GM19240 (cell line): ENCODE results near the gene ZNF668.
"Not testable (repeated sequence)": the region's sequence is repeated elsewhere in the genome, so short reads cannot be mapped to it uniquely, and the experiment has no call there.

Experiments used
- DNase-seq: peaks from one replicate; pipeline ENCODE4 v3.0.0; 2011; ENCODE audit warnings: low spot score; ENCODE audit not compliant: insufficient read length

The ZNF668 gene

DNA sequence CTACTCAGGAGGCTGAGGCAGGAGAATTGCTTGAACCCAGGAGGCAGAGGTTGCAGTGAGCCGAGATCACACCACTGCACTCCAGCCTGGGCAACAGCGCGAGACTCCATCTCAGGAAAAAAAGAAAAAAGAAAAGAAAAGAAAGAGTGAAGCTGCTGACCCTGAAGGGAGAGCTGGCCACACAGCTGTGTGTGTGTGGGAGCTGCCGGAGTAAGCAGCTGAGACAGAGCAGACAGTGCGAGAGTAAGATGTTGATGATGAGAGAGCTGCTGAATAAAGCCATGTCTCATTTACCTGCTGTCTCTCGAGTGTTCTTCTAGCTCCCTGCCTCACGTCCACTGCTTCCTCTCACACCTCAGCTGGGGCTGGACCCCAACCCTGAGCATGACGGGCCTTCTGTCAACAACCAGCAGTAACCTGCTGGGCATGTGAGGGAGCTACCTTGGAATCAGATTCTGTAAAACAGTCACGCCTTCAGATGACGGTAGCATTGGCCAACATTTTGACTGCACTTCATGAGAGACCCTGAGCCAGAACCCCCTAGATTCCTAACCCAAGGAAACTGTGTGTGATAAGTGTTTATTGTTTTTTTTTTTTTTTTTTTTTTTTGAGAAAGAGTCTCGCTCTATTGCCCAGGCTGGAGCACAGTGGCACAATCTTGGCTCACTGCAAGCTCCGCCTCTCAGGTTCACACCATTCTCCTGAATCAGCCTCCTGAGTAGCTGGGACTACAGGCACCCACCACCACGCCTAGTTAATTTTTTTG, 27.0 kb upstream of the ZNF668 start:
- not testable (repeated sequence) for DNase-seq

- no peak for DNase-seq
These were observed 26.0 kb upstream of the ZNF668 start for GRCh38 chr16:31099860-31100638.

GRCh38 chr16:31094424-31095120, 20.5 kb upstream of the ZNF668 start, which contains the start of gene VKORC1:
Gene VKORC1, minus strand, starts transcription at chr16:31094797. Its CDS starts 68 bp downstream, at chr16:31094729.
- DNase-seq, result peak; percentile 88

GRCh38 chr16:31094088-31094423, 20.0 kb upstream of the ZNF668 start:
- DNase-seq, result no peak

DNA sequence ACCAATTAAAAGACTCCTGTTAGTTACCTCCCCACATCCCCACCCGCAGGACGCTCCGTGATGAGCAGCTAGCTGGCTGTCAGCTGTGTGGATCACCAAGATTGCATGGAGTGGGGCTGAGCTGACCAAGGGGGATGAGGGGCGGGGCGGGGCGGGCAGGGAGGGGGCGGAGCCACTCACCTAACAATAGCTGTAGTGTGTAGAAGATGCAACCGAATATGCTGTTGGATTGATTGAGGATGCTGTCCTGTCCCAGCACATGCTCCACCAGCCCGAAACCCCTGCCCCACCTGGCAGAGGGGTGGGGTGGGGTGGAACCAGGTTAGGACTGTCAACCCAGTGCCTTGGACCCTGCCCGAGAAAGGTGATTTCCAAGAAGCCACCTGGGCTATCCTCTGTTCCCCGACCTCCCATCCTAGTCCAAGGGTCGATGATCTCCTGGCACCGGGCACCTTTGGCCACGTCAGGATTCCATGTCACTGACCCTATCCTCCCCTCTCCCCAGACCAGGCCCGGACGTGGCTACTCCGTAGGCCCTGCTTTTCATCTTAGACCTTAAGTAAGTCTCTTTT, 19.2 kb upstream of the ZNF668 start:
- no peak for DNase-seq

DNA sequence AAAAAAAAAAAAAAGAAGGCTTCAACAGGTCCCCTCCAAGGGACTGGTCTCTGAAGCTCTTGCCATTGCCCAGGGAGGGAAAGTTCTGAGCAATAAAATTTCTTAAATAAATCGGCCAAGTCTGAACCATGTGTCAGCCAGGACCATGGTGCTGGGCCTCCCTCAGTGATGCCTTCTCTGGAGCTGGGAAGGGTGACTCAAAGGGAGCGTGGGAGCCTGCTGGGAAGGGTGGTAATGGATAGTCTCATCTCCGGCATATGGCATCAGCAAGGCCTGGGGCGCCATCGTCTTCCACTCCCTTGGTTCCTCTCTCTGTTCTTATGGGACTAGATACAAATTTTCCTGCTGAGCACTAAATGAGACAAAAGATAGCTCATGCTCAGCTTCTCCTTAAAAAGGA, 18.3 kb upstream of the ZNF668 start:
- DNase-seq, result no peak

DNA sequence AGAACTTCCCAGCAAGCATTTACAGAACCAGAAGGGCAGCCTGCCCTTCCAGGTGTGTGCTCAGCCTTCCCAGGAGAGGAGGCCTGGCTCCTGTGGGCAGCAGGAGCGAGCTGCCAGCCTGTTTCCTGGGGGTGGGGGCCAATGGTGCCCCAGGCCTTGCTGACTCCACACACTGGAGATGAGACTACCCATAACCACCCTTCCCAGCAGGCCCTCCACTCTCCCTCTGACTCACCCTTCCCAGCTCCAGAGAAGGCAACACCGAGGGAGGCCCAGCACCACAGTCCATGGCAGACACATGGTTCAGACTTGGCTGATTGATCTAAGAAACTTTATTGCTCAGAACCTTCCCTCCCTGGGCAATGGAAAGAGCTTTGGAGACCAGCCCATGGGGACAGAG, 16.5 kb upstream of the ZNF668 start:
- DNase-seq, result no peak

GRCh38 chr16:31089199-31089598, 15.2 kb upstream of the ZNF668 start:
- DNase-seq, result no peak

- no peak for DNase-seq
These were observed 14.6 kb upstream of the ZNF668 start, which contains the start of gene PRSS53 for GRCh38 chr16:31088459-31089183. Gene PRSS53, minus strand, starts transcription at chr16:31088943. Its CDS starts 134 bp downstream, at chr16:31088809.

GRCh38 chr16:31087971-31088370, 13.9 kb upstream of the ZNF668 start:
- DNase-seq, result no peak

- no peak for DNase-seq
These were observed 13.4 kb upstream of the ZNF668 start for GRCh38 chr16:31087481-31087880.

GRCh38 chr16:31086629-31086906, 12.5 kb upstream of the ZNF668 start:
- DNase-seq, result no peak

- DNase-seq, result no peak
These were observed 12.0 kb upstream of the ZNF668 start for GRCh38 chr16:31085873-31086628.

GRCh38 chr16:31085411-31085810, 11.4 kb upstream of the ZNF668 start:
- DNase-seq, result no peak

GRCh38 chr16:31084584-31085302, 10.7 kb upstream of the ZNF668 start:
- DNase-seq, result no peak

GRCh38 chr16:31083981-31084380, 9.9 kb upstream of the ZNF668 start:
- no peak for DNase-seq

DNA sequence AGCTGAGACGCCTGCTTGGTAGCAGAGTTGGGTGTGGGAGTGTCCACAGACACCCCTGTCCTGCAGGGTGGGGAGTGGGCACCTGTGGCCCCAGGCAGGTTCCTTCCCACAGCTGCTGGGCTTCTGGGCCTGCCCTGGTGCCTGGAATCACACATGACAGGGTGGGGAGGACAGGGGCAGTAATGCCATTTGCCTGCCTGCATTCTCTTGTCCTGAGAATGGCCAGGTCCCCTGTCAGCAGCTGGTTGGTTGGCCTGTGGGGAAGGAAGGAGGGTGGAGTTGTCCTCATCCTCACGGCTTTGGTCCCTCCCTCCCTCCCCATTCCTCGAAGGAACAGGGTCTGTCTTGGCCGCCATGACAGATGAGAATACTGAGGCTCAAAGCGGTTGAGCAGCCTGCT, 9.5 kb upstream of the ZNF668 start:
- DNase-seq, result no peak

- no peak for DNase-seq
These were observed 9.0 kb upstream of the ZNF668 start for GRCh38 chr16:31083081-31083480.

DNA sequence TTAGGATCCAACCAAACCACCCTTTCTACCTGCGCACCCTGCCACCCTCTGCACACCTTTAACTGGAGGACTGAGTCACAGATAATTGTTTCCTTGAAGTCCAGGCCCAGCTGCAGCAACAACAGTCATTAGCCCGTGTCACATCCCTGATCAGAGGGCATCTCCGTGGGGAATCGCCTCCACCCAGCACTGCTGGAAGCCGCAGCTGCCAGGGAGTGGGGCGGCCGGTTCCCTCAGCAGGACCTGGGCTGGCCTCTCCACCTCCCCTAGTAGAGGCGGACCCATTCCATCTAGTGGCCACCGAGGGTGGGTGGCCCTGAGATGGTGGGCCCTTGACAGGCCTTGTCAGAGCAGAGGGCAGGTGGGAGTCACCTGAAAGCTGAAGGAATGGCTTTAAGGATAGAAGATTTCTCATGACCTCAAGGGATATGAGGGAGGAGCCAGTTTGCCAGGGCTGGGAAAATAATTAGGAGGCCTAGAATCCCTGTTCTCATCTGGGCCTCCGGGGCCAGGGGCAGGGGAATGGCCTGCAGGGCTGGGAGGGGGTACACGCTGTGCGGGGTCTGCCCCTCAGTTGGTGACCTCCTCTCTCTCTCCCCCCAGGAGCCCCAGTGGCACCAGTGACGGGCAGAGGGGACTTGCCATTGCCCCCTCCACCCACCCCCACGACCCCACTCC, 8.5 kb upstream of the ZNF668 start:
- no peak for DNase-seq
